ENCODE results near the gene PTCSC3. TPM values are rescaled to one million over a fixed set of nuclear protein-coding genes. Genes with fewer than 3 reads are reported as not detected.

Gene PTCSC3
- total RNA-seq, 1 experiment from 2014 or later, result not detected

- DNase-seq (ENCODE audit: low read depth), result no peak
These were observed 89.7 kb downstream of the PTCSC3 start for GRCh38 chr14:36086629-36087395.

GRCh38 chr14:36085861-36086260 is 90.7 kb downstream of the PTCSC3 start:
- DNase-seq (ENCODE audit: low read depth), result no peak

Other genes starting within 250 kb of the PTCSC3 start
- gene MBIP, start 143.9 kb upstream of the PTCSC3 start, total RNA-seq (2014; rRNA removed; shearing (Covaris generic)), result 5.1 and 6.1 TPM in 2 replicates